Testis (tissue), 3 donors: Measurements from ENCODE around the gene PPP1R1A. TPM values are rescaled to one million over a fixed set of nuclear protein-coding genes. Genes with fewer than 3 reads are reported as not detected.

Source experiments
- DNase-seq: peaks from one replicate; pipeline ENCODE4 v3.0.0-alpha.2; 2019
- H3K27ac ChIP-seq, 2 donors: fragments of 200-600 bp; sonication (generic); one replicate each; pipeline ENCODE4 v1.5.1; 2019
- H3K27me3 ChIP-seq: fragments of 200-600 bp; sonication (generic); one replicate; pipeline ENCODE4 v1.5.1; 2019
- H3K36me3 ChIP-seq: fragments of 200-600 bp; sonication (generic); one replicate; pipeline ENCODE4 v1.5.1; 2017; ENCODE audit warnings: low read depth; ENCODE audit errors: missing control alignments
- H3K4me1 ChIP-seq: fragments of 200-600 bp; sonication (generic); one replicate; pipeline ENCODE4 v1.5.1; 2019
- H3K4me3 ChIP-seq, 2 donors: fragments of 200-600 bp; sonication (generic); one replicate each; pipeline ENCODE4 v1.5.1; 2017 to 2019
- H3K9me3 ChIP-seq: fragments of 200-600 bp; sonication (generic); one replicate; pipeline ENCODE4 v1.5.1; 2017
- POLR2A ChIP-seq: fragments of 450-650 bp; IDR thresholded peaks from one replicate; pipeline ENCODE4 v1.6.1; 2017; ENCODE audit warnings: antibody characterized with exemption, mild to moderate bottlenecking, moderate library complexity
- WGBS, 2 donors: methylation state at CpG; one replicate each; pipeline ENCODE4 v1.1.5; 2018; 5-methylcytosine and 5-hydroxymethylcytosine counted together
- intact Hi-C: fragments of 100-400 bp; cut with DNase I; formaldehyde crosslinking; loops from one replicate; pipeline ENCODE4 v1.15.1; 2023; ENCODE audit warnings: low total_unique reads
- polyA plus RNA-seq: library from polyadenylated mRNA; stranded (reverse); fragments of 350-450 nt; fragmentation: Illumina TruSeq; extraction: RNeasy Lipid Tissue Mini Kit (QIAGEN cat#74804); gene quantifications from one replicate; pipeline ENCODE4 v1.2.3, GENCODE V29; 2014; ENCODE audit warnings: low read depth, low replicate concordance; ENCODE audit not compliant: insufficient read depth
- total RNA-seq, 2 donors: library from RNA; depleted of rRNA; stranded (reverse); fragments of >200 nt; gene quantifications; one replicate each; pipeline ENCODE4 v1.2.3, GENCODE V29; 2016
- TF ChIP-seq, protein P1 (sequence below), 3 experiments: fragments of 450-650 bp in 2 of 3; fragments of 200-600 bp in 1 of 3; sonication (generic) in 1 of 3; IDR thresholded peaks; one replicate each; pipeline ENCODE4 v1.5.1; 2016 to 2019; ENCODE audit warnings: antibody characterized with exemption in 3 of 3, mild to moderate bottlenecking in 2 of 3, moderate library complexity in 1 of 3

Gene PPP1R1A
- total and polyA plus RNA-seq, 3 donors from 2014 or later: 6.1 to 6.9 (median 6.3) TPM

DNA sequence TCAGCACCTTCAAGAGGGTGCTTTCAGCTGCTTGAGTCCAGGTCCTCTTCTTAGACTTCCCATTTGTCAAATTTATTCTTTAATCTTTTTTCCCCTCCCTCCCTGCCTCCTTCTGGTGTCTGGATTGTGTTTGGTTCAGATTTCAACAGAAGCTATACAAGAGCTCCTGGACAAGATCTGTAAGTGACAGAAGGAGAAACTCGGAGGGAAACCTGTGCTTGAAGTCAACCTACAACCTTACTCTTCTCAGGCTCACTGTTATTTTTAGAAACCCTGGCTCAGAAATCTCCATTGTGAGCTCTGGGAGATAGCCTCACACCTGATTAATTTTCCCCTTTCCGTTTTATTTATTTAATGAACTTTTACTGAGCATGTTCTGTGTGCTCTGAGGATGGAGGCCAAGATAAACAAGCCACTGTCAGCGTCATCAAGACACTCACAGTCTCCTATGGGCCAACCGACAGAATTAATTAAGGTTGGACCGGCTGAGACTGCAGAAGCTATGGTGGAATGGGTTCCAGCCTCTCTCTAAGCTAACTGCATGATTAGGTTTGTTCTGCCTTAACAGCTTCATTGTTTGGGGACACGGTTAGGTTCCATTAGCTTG is 25.6 kb downstream of the PPP1R1A start:
- Histone ChIP-seq H3K36me3 (no peaks in the 10 kb centered on the region), H3K4me3 (no peak overlapping the region), H3K9me3 (no peaks in the 10 kb centered on the region), H3K27me3 (no peaks in the 10 kb centered on the region), H3K27ac (no peak overlapping the region), H3K4me1 (no peaks in the 10 kb centered on the region)
- no peak for DNase-seq
- intact Hi-C loops: no loop called here
- WGBS, 2 donors: 65 to 74% methylated on average over 6 of the region's 6 CpGs
- TF ChIP-seq, protein P1, sequence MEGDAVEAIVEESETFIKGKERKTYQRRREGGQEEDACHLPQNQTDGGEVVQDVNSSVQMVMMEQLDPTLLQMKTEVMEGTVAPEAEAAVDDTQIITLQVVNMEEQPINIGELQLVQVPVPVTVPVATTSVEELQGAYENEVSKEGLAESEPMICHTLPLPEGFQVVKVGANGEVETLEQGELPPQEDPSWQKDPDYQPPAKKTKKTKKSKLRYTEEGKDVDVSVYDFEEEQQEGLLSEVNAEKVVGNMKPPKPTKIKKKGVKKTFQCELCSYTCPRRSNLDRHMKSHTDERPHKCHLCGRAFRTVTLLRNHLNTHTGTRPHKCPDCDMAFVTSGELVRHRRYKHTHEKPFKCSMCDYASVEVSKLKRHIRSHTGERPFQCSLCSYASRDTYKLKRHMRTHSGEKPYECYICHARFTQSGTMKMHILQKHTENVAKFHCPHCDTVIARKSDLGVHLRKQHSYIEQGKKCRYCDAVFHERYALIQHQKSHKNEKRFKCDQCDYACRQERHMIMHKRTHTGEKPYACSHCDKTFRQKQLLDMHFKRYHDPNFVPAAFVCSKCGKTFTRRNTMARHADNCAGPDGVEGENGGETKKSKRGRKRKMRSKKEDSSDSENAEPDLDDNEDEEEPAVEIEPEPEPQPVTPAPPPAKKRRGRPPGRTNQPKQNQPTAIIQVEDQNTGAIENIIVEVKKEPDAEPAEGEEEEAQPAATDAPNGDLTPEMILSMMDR (IDR thresholded peaks at IDR 0.05): no peak
- TF ChIP-seq POLR2A: no peak

GRCh38 chr12:54561164-54561563 is 27.3 kb downstream of the PPP1R1A start:
- Histone ChIP-seq H3K4me3 (peak overlapping the region; percentile 27 to 47), H3K4me1 (no peaks in the 10 kb centered on the region), H3K27me3 (no peaks in the 10 kb centered on the region), H3K9me3 (no peaks in the 10 kb centered on the region), H3K27ac (peak overlapping the region; percentile 64 to 79), H3K36me3 (no peaks in the 10 kb centered on the region)
- intact Hi-C loops: no loop called here
- TF ChIP-seq POLR2A: no peak
- TF ChIP-seq, protein P1 (IDR thresholded peaks at IDR 0.05): no peak
- peak; percentile 50 for DNase-seq
- WGBS, 2 donors: 12 to 27% methylated on average over 3 of the region's 3 CpGs

GRCh38 chr12:54560374-54560858 is 28.0 kb downstream of the PPP1R1A start:
- no peaks in the 10 kb centered on the region for H3K9me3 ChIP-seq
- H3K4me1 ChIP-seq: no peaks in the 10 kb centered on the region
- DNase-seq: peak; percentile 98
- no peaks in the 10 kb centered on the region for H3K27me3 ChIP-seq
- H3K27ac ChIP-seq: peak overlapping the region; percentile 64 to 79
- peak overlapping the region; percentile 27 to 47 for H3K4me3 ChIP-seq
- 5 to 10% methylated on average over 14 of the region's 14 CpGs for WGBS, 2 donors
- TF ChIP-seq POLR2A: peak; percentile 35
- TF ChIP-seq, protein P1 (IDR thresholded peaks at IDR 0.05): no peak
- H3K36me3 ChIP-seq: no peaks in the 10 kb centered on the region
- intact Hi-C loops: no loop called here

GRCh38 chr12:54558759-54559158 is 29.7 kb downstream of the PPP1R1A start:
- DNase-seq: no peak
- no peak for TF ChIP-seq POLR2A
- TF ChIP-seq, protein P1 (IDR thresholded peaks at IDR 0.05): no peak
- intact Hi-C loops: no loop called here
- Histone ChIP-seq H3K27ac (no peak overlapping the region), H3K4me1 (no peaks in the 10 kb centered on the region), H3K27me3 (no peaks in the 10 kb centered on the region), H3K9me3 (no peaks in the 10 kb centered on the region), H3K36me3 (no peaks in the 10 kb centered on the region), H3K4me3 (no peak overlapping the region)
- 85 to 93% methylated on average over 1 of the region's 1 CpG for WGBS, 2 donors

DNA sequence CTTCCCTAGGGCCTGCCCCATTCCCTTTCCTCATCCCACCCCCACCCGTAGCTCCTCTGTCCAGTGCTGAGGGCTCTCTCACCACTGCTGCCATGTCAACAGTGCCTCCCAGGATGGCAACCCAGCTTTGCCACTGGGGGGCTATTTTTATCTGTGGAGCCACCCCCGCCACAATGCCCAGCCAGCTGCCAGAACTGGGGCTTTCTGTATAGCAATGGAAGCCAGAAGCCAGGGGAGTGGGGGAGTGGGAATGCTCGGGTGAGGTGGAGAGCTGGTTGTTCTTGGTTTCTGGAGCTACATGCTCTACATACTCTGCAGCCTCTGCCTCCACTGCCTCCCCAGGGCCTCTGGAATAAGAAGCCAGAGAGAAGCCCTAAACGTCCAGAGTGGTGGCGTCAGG is 30.1 kb downstream of the PPP1R1A start:
- intact Hi-C loops: no loop called here
- no peaks in the 10 kb centered on the region for H3K27me3 ChIP-seq
- H3K4me1 ChIP-seq: no peaks in the 10 kb centered on the region
- H3K9me3 ChIP-seq: no peaks in the 10 kb centered on the region
- H3K36me3 ChIP-seq: no peaks in the 10 kb centered on the region
- TF ChIP-seq, protein P1 (IDR thresholded peaks at IDR 0.05): no peak
- no peak for TF ChIP-seq POLR2A
- DNase-seq: no peak
- 87 to 91% methylated on average over 5 of the region's 5 CpGs for WGBS, 2 donors
- H3K27ac ChIP-seq: no peak overlapping the region
- no peak overlapping the region for H3K4me3 ChIP-seq
